ENCODE data around the gene EXOC8. TPM values are rescaled to one million over a fixed set of nuclear protein-coding genes. Genes with fewer than 3 reads are reported as not detected.
A peak's percentile ranks its signal among the peaks of the same experiment; 100 is the strongest.

The EXOC8 gene
- total RNA-seq, 6 experiments from 2014 or later: 12.3 to 14.8 (median 14.2) TPM

- H3K36me3 Mint-ChIP-seq (ENCODE audit: low read depth): peaks cover 26% of the 10 kb centered on the region
- TF ChIP-seq CTCF (IDR thresholded peaks at IDR 0.05): no peak
- no peaks in the 10 kb centered on the region for H3K9me3 Mint-ChIP-seq
- no peak overlapping the region for H3K27ac Mint-ChIP-seq
- no peak for DNase-seq
- peaks cover 46% of the 10 kb centered on the region for H3K4me1 Mint-ChIP-seq (ENCODE audit: low read depth)
- peaks cover 3% of the 10 kb centered on the region for H3K27me3 Mint-ChIP-seq (ENCODE audit: insufficient read depth)
- H3K4me3 Mint-ChIP-seq: peak overlapping the region; percentile 100; the same call in 1 of the 2 replicates
Measured at GRCh38 chr1:231332761-231333160, 4.9 kb downstream of the EXOC8 start.

GRCh38 chr1:231329483-231329882 lies 8.2 kb downstream of the EXOC8 start:
- Mint-ChIP-seq H3K9me3 (no peaks in the 10 kb centered on the region), H3K4me3 (no peak overlapping the region), H3K4me1 (ENCODE audit: low read depth) (peaks cover 28% of the 10 kb centered on the region), H3K27me3 (ENCODE audit: insufficient read depth) (no peaks in the 10 kb centered on the region), H3K36me3 (ENCODE audit: low read depth) (peaks cover 8% of the 10 kb centered on the region), H3K27ac (no peak overlapping the region)
- no peak for TF ChIP-seq CTCF (IDR thresholded peaks at IDR 0.05)
- no peak for DNase-seq

GRCh38 chr1:231327617-231328016 lies 10.0 kb downstream of the EXOC8 start:
- Mint-ChIP-seq H3K27ac (no peak overlapping the region), H3K36me3 (ENCODE audit: low read depth) (no peaks in the 10 kb centered on the region), H3K9me3 (no peaks in the 10 kb centered on the region), H3K4me3 (no peak overlapping the region), H3K27me3 (ENCODE audit: insufficient read depth) (no peaks in the 10 kb centered on the region), H3K4me1 (ENCODE audit: low read depth) (peaks cover 24% of the 10 kb centered on the region)
- no peak for DNase-seq
- TF ChIP-seq CTCF (IDR thresholded peaks at IDR 0.05): no peak

GRCh38 chr1:231326248-231326647 lies 11.4 kb downstream of the EXOC8 start:
- H3K36me3 Mint-ChIP-seq (ENCODE audit: low read depth): no peaks in the 10 kb centered on the region

GRCh38 chr1:231324660-231325059 lies 13.0 kb downstream of the EXOC8 start:
- H3K9me3 Mint-ChIP-seq: no peaks in the 10 kb centered on the region
- no peaks in the 10 kb centered on the region for H3K36me3 Mint-ChIP-seq (ENCODE audit: low read depth)
- no peak overlapping the region for H3K4me3 Mint-ChIP-seq
- TF ChIP-seq CTCF (IDR thresholded peaks at IDR 0.05): no peak
- H3K4me1 Mint-ChIP-seq (ENCODE audit: low read depth): peaks cover 21% of the 10 kb centered on the region
- no peak overlapping the region for H3K27ac Mint-ChIP-seq
- no peaks in the 10 kb centered on the region for H3K27me3 Mint-ChIP-seq (ENCODE audit: insufficient read depth)
- no peak for DNase-seq

More at GRCh38 chr1:231326248-231326647, 11.4 kb downstream of the EXOC8 start:
- no peak overlapping the region for H3K4me3 Mint-ChIP-seq
- no peaks in the 10 kb centered on the region for H3K27me3 Mint-ChIP-seq (ENCODE audit: insufficient read depth)
- TF ChIP-seq CTCF (IDR thresholded peaks at IDR 0.05): no peak
- DNase-seq: no peak
- no peak overlapping the region for H3K27ac Mint-ChIP-seq
- peaks cover 21% of the 10 kb centered on the region for H3K4me1 Mint-ChIP-seq (ENCODE audit: low read depth)
- no peaks in the 10 kb centered on the region for H3K9me3 Mint-ChIP-seq
